AG10803 (cell line): ENCODE results near the gene NGB.

Experiments used
- DNase-seq: peaks from one replicate; pipeline ENCODE4 v3.0.0; 2010; ENCODE audit warnings: low read depth
- H3K4me3 ChIP-seq: 2 replicates; pipeline ENCODE4 v1.5.1; 2011; ENCODE audit warnings: mild to moderate bottlenecking, low read length, control low read depth
- CTCF ChIP-seq: conservative IDR thresholded peaks from 2 replicates; pipeline ENCODE4 v1.5.1; 2011; ENCODE audit warnings: mild to moderate bottlenecking, low read length, control low read depth, inconsistent platforms

NGB gene

GRCh38 chr14:77243853-77244252, 27.2 kb downstream of the NGB start:
- H3K4me3 ChIP-seq, result no peak overlapping the region
- no peak for TF ChIP-seq CTCF

GRCh38 chr14:77242752-77243151, 28.3 kb downstream of the NGB start:
- no peak for DNase-seq
- no peak overlapping the region for H3K4me3 ChIP-seq
- no peak for TF ChIP-seq CTCF

More at GRCh38 chr14:77243853-77244252, 27.2 kb downstream of the NGB start:
- DNase-seq, result no peak

GRCh38 chr14:77241955-77242354, 29.1 kb downstream of the NGB start:
- no peak overlapping the region for H3K4me3 ChIP-seq
- no peak for TF ChIP-seq CTCF
- DNase-seq, result no peak

GRCh38 chr14:77240336-77240915, 30.6 kb downstream of the NGB start:
- no peak overlapping the region for H3K4me3 ChIP-seq
- no peak for DNase-seq

GRCh38 chr14:77239412-77239811, 31.6 kb downstream of the NGB start:
- no peak for DNase-seq
- no peak for TF ChIP-seq CTCF
- H3K4me3 ChIP-seq, result no peak overlapping the region

More at GRCh38 chr14:77240336-77240915, 30.6 kb downstream of the NGB start:
- no peak for TF ChIP-seq CTCF

- no peak for DNase-seq
- TF ChIP-seq CTCF, result no peak
- H3K4me3 ChIP-seq, result no peak overlapping the region
Measured at GRCh38 chr14:77238996-77239395, 32.0 kb downstream of the NGB start.

GRCh38 chr14:77238356-77238755, 32.6 kb downstream of the NGB start:
- no peak for DNase-seq
- TF ChIP-seq CTCF, result no peak

More at GRCh38 chr14:77238356-77238755, 32.6 kb downstream of the NGB start:
- no peak overlapping the region for H3K4me3 ChIP-seq
